ENCODE data around the gene EXTL2.

GRCh38 chr1:100941098-100941527 is 46.5 kb upstream of the EXTL2 start:
- TF ChIP-seq CTCF (IDR thresholded peaks at IDR 0.05 in 2 of 3, conservative IDR thresholded peaks at IDR 0.05 in 1 of 3; ENCODE audit: insufficient read depth in 2 of 3, low read depth in 1 of 3, low read length in 3 of 3) (no peak), ZC3H11A (IDR thresholded peaks at IDR 0.05; ENCODE audit: low read depth, low read length) (no peak), MNT (conservative IDR thresholded peaks at IDR 0.05) (no peak)
